ELF-1 (cell line): ENCODE results near the gene MOGAT1.
"Not testable (repeated sequence)": the region's sequence is repeated elsewhere in the genome, so short reads cannot be mapped to it uniquely, and the experiment has no call there.

ENCODE experiments used
- DNase-seq: peaks from one replicate; pipeline ENCODE4 v3.0.0-alpha.2; 2016; ENCODE audit warnings: low read depth, low spot score

The MOGAT1 gene

DNA sequence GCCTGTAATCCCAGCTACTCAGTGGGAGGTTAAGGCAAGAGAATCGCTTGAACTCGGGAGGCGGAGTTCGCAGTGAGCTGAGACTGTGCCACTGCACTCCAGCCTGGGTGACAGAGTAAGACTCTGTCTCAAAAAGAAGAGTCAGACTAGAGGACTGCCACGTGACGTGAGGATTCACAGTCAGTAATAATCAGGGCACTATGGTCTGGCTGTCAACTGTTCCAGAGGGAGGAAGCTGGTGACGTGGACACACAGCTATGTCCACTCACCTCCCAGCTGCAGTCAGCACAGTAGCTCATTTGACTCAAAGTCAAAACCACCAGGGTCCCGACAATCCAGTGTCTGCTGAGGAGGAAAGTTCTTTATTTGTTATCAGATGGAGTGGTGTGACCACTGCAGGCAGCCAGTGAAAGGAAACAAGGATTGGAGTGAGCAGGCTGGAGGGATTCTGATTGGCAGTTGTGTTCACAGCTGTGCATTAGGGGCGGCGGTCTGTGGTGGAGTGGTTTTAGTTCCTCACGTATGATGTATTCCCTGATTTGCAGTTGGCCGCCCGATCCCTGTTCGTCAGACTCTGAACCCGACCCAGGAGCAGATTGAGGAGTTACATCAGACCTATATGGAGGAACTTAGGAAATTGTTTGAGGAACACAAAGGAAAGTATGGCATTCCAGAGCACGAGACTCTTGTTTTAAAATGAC lies 37.9 kb downstream of the MOGAT1 start:
- DNase-seq = peak; percentile 95

- no peak for DNase-seq
These were observed 39.3 kb downstream of the MOGAT1 start for GRCh38 chr2:222710736-222711135.

- DNase-seq = no peak
These were observed 40.0 kb downstream of the MOGAT1 start for GRCh38 chr2:222711315-222711940.

- DNase-seq = no peak
These were observed 41.5 kb downstream of the MOGAT1 start for GRCh38 chr2:222713002-222713401.

DNA sequence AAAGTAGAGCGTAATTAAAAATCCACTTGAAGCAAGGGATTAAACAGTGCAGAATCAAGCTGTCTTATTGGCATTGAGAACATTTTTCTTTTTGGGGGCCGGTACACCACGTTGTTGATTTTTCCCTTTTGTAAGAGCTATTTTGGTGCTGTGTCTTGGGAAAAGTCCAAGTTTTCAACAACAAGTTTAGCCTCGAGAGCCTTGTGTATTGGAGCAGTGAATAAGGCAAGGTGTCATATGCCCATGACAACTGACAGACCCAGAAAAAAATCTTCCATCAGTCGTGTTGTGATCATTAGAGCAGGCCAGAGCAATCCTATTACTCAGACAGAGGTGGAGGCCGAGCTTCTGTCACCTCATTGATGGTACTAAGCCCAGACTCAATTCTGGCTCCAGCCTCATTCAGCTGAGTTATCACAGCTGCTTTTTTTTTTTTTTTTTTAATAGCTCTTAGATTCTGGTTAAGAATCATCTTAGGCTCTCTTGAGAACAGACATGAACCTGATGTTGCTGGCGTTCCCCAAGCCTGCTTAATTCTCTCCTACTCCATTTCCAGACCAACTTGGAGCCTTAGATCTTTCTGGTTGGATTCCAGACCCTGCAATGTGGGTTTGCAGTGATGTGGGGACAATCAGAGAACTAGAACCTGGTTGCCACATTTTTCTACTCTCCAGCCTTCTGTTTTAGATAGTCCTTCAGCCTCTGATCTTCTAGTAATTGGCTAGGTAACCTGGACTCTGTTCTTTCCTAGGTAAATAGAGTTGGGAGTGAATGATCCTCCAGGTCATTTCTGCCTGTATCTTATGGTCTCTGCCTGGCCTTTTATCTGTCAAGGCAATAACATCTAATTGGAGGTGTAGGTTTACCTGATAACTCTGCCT lies 43.1 kb downstream of the MOGAT1 start:
- no peak for DNase-seq

DNA sequence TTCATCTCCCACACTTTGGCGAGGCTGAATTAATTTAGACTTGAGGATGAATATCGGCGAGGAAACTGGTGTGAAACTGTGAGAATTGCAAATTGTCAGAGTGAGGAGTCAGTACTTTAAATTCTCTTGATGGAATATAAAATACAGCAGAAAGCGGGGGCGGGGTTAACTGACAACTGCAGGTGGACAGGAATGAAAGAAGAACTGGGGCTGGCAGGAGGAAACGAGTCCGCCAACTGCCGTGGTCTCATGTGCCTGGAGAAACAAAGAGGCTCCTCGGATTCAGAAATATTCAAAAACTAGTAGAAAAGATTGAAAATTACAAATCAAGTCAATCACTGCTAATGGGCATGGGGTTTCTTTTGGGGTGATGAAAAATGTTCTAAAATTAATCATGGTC lies 44.3 kb downstream of the MOGAT1 start:
- no peak for DNase-seq

GRCh38 chr2:222719787-222720186 lies 48.3 kb downstream of the MOGAT1 start:
- not testable (repeated sequence) for DNase-seq

- not testable (repeated sequence) for DNase-seq
These were observed 50.1 kb downstream of the MOGAT1 start for GRCh38 chr2:222721597-222721996.

- DNase-seq = no peak
These were observed 51.0 kb downstream of the MOGAT1 start for GRCh38 chr2:222722327-222722946.

- DNase-seq = no peak
These were observed 52.8 kb downstream of the MOGAT1 start for GRCh38 chr2:222724208-222724607.

- no peak for DNase-seq
These were observed 57.2 kb downstream of the MOGAT1 start for GRCh38 chr2:222728621-222729020.

DNA sequence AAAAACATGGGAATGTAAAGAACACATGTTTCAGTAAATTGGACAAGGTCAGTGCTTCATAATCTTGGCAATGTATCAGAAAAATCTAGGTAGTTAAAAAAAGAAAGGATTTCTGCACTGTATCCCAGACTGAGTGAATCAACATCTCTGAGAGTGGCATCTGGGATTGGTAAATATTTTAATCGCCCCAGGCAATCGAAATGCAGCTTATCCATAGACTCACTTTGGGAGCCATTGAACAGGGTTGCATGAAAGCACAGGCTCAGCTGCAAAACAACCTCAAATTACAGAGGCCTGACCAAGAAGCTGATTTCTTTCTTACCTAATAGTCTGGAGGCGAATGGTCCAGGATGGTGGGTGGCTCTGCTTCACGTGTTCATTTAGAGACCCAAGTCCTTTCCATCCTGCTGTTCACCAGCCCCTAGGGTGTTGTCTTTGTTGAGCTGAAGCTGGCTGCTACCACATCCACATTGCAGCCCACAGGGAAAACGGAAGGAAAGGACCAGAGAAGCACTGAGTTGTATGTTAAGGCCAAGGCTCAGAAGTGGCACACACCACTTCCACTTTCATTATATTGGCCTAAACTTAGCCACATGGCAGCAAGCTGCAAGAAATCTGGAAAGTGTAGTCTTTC lies 59.0 kb downstream of the MOGAT1 start:
- DNase-seq = no peak

GRCh38 chr2:222731201-222731621 lies 59.8 kb downstream of the MOGAT1 start:
- no peak for DNase-seq

DNA sequence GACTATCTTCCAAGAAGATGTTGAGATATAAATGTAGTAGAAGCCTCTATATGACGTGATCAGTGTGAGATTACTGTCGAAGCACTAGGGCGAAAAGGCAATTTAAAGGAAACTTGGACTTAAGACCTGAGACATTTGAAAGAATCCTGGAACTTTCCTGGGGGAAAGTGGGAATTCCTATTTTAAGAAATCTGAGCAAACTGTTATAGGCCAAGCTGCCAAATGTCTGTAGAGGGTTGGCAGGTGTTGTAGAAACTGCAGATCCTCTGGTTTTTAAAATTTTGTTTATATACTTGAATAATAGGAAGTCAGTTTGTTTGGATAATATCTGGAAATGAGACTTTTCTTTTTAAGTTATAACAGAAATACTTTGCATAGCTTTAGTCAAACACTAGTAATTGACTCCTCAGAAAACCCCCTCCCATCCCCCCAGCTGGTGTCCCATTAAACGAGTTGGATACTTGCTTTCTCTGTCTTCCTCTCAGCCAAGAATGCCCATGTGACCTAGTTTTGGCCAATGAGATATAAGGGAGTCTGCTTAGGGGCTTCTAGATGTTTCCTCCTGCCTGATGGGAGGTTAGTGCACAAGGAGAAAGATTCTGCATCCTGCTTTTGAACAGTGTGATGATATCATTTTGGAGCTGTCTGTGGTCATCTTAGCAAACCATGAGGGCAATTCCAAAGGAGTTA lies 61.2 kb downstream of the MOGAT1 start:
- DNase-seq = no peak

- no peak for DNase-seq
These were observed 62.0 kb downstream of the MOGAT1 start for GRCh38 chr2:222733470-222733845.

DNA sequence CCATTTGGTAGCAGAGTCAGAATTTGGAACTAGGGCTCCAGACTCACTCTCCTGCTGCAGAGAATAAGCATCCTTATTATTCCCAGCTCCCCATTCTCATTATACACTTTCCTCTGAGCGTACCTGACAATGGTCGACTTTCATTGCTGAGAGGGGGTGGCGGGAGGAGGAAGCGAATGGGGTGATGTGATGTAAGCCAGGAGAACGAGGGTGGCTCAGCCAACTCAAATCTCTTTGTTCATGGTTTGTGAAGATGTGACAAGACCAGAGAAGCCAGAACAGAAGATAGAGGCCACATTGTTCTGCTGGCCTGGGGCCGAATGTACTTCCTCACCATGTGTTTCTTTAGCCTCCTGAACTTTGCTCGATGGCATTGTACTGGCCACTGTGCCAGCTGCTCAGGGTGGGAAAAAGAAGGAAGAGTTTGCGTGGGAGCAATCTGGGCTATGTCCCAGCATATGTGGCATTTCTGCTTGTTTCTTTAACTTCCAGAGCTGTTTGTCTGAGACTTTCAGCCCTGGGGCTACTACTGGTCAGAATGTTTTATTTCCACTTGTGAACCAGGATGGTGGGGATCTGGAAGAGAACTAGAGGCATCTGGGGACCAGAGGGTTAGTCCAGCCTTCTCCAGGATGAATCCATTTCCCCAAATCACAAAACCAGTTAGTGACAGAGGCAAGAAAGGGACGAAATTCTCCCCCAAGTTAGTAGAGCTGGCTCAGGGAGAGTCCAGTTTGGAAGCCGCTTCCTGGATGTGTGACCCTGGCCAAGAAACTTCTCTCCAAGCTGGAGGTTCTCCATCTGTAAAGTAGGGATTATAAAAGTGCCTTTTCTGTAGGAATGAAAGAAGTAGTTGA lies 62.6 kb downstream of the MOGAT1 start:
- DNase-seq = peak; percentile 37

- no peak for DNase-seq
These were observed 63.2 kb downstream of the MOGAT1 start for GRCh38 chr2:222734703-222735014.

- DNase-seq = no peak
These were observed 64.8 kb downstream of the MOGAT1 start for GRCh38 chr2:222736301-222736700.

GRCh38 chr2:222736924-222737323 lies 65.5 kb downstream of the MOGAT1 start:
- DNase-seq = no peak

- DNase-seq = no peak
These were observed 66.9 kb downstream of the MOGAT1 start for GRCh38 chr2:222738312-222738711.
